K562 (cell line): ENCODE measurements around the gene ROBO1. TPM values are rescaled to one million over a fixed set of nuclear protein-coding genes. Genes with fewer than 3 reads are reported as not detected.

Source experiments
- ATAC-seq: fragments of 200-7000 bp; cut with Tn5 transposase; 3 replicates; pipeline ENCODE4 v1.9.1; 2020; ENCODE audit warnings: moderate library complexity
- BruUV-seq: library from RNA; stranded (reverse); fragments of 400-500 nt; replicated peaks from 2 replicates; lab custom pipeline; 2021; lab: Mats Ljungman, UMichigan
- CTCF ChIA-PET: fragments of 300-600 bp; formaldehyde crosslinking; extraction: SDS; loops from one replicate; lab custom pipeline; 2021; ENCODE audit warnings: low intra/inter-chr PET ratio; lab: Yijun Ruan, JAX
- POLR2A ChIA-PET: fragments of 300-600, 350-650 bp; sonication (Branson Sonifier 250); formaldehyde crosslinking; extraction: SDS; loops from one replicate; lab custom pipeline; 2021; ENCODE audit warnings: antibody characterized with exemption, inconsistent platforms; lab: Yijun Ruan, JAX
- DNase-seq, 4 experiments: peaks; one replicate each; pipeline versions ENCODE4 v3.0.0 to v3.0.0-alpha.2; 2011 to 2018; ENCODE audit warnings: low spot score in 3 of 4, mixed read lengths in 3 of 4; ENCODE audit errors: extremely low read depth in 1 of 4
- FAIRE-seq: peaks from 2 replicates; lab custom pipeline; 2011; peaks lifted over from hg19 to GRCh38; lab: Jason Lieb, UNC
- H2AFZ ChIP-seq: 2 replicates; pipeline ENCODE4 v1.6.0; 2011; ENCODE audit warnings: low read depth, low read length, control low read depth, inconsistent platforms
- H3K27ac ChIP-seq: fragments of 200-600 bp; 3 replicates; pipeline ENCODE4 v1.8.0; 2011; ENCODE audit warnings: low read depth, mild to moderate bottlenecking, control low read depth, inconsistent platforms, low read length, moderate library complexity, mixed read lengths; ENCODE audit errors: extremely low read depth
- H3K27me3 ChIP-seq, 2 experiments: fragments of 300-600 bp in 1 of 2; 2 replicates in 1 of 2; 3 replicates in 1 of 2; pipeline versions ENCODE4 v1.6.0 to v1.8.0; 2011; ENCODE audit warnings: inconsistent platforms in 2 of 2, low read length in 2 of 2, mild to moderate bottlenecking in 1 of 2, mixed read lengths in 1 of 2, moderate library complexity in 1 of 2; ENCODE audit not compliant: control insufficient read depth in 2 of 2, insufficient read depth in 2 of 2
- H3K36me3 ChIP-seq: fragments of 300-600 bp; 3 replicates; pipeline ENCODE4 v1.8.0; 2011; ENCODE audit warnings: mild to moderate bottlenecking, low read length, inconsistent platforms; ENCODE audit not compliant: control insufficient read depth, insufficient read depth
- H3K4me1 ChIP-seq, 2 experiments: fragments of 200-600 bp in 1 of 2; replicated peaks in 1 of 2; 2 replicates in 1 of 2; 3 replicates in 1 of 2; pipeline versions ENCODE4 v1.5.1 to v1.8.0; 2011; ENCODE audit warnings: inconsistent platforms in 2 of 2, low read length in 2 of 2, mild to moderate bottlenecking in 1 of 2, mixed read lengths in 1 of 2, moderate library complexity in 1 of 2; ENCODE audit not compliant: control insufficient read depth in 2 of 2, insufficient read depth in 2 of 2
- H3K4me2 ChIP-seq: 2 replicates; pipeline ENCODE4 v1.6.1; 2011; ENCODE audit warnings: low read length, control low read depth, inconsistent platforms, mixed read lengths; ENCODE audit not compliant: insufficient read depth
- H3K4me3 ChIP-seq: fragments of 200-600 bp; sonication (generic), shearing (Covaris generic); 2 replicates; pipeline ENCODE4 v1.5.1; 2016; ENCODE audit warnings: control low read depth, inconsistent platforms
- H3K79me2 ChIP-seq: fragments of 200-600 bp; 3 replicates; pipeline ENCODE4 v1.8.0; 2011; ENCODE audit warnings: low read length, inconsistent platforms; ENCODE audit not compliant: control insufficient read depth, insufficient read depth
- H3K9ac ChIP-seq, 2 experiments: 2 replicates each; pipeline versions ENCODE4 v1.6.0 to v1.6.1; 2011; ENCODE audit warnings: low read depth in 2 of 2, low read length in 2 of 2, control low read depth in 1 of 2, inconsistent platforms in 1 of 2, mild to moderate bottlenecking in 1 of 2, mixed read lengths in 1 of 2; ENCODE audit not compliant: insufficient read depth in 1 of 2
- H3K9me1 ChIP-seq: one replicate; pipeline ENCODE4 v1.6.0; 2011; ENCODE audit warnings: inconsistent platforms, mild to moderate bottlenecking, low read length, moderate library complexity; ENCODE audit not compliant: control insufficient read depth, insufficient read depth
- H3K9me3 ChIP-seq: replicated peaks from 2 replicates; pipeline ENCODE4 v1.5.1; 2011; ENCODE audit warnings: low read depth, low read length, inconsistent platforms; ENCODE audit not compliant: control insufficient read depth, insufficient read depth
- H4K20me1 ChIP-seq: replicated peaks from 2 replicates; pipeline ENCODE4 v1.6.1; 2011; ENCODE audit warnings: low read length, inconsistent platforms, mixed read lengths; ENCODE audit not compliant: control insufficient read depth, insufficient read depth
- ATF4 ChIP-seq: fragments of 450-650 bp; formaldehyde crosslinking; IDR thresholded peaks from 2 replicates; pipeline ENCODE4 v1.4.0; 2022; ENCODE audit warnings: mild to moderate bottlenecking, moderate library complexity
- BRCA1 ChIP-seq, 2 experiments: fragments of 450-650 bp in 1 of 2; sonication (generic) in 1 of 2; formaldehyde crosslinking in 1 of 2; IDR thresholded peaks; 2 replicates each; pipeline versions ENCODE4 v1.5.0 to v1.6.1; 2017 to 2020; ENCODE audit warnings: mild to moderate bottlenecking in 1 of 2, missing genetic modification reagents in 1 of 2
- CEBPG ChIP-seq, 3 experiments: fragments of 200-800 bp in 1 of 3; sonication (Bioruptor generic) in 1 of 3; sonication (generic) in 1 of 3; formaldehyde crosslinking in 1 of 3; IDR thresholded peaks in 2 of 3; conservative IDR thresholded peaks in 1 of 3; 2 replicates each; pipeline versions ENCODE4 v1.6.1 to v1.8.0; 2016 to 2022; ENCODE audit warnings: missing compliant biosample characterization in 2 of 3, missing genetic modification characterization in 2 of 3, mild to moderate bottlenecking in 1 of 3, missing genetic modification reagents in 1 of 3
- E2F6 ChIP-seq, 2 experiments: IDR thresholded peaks; 2 replicates each; pipeline ENCODE4 v1.6.1; 2011; ENCODE audit warnings: borderline replicate concordance in 1 of 2, control low read depth in 1 of 2, low read depth in 1 of 2, low read length in 1 of 2, mild to moderate bottlenecking in 1 of 2, mixed read lengths in 1 of 2, moderate library complexity in 1 of 2; ENCODE audit not compliant: insufficient read depth in 1 of 2, insufficient read length in 1 of 2, poor library complexity in 1 of 2, severe bottlenecking in 1 of 2; ENCODE audit errors: extremely low read depth in 1 of 2
- HDGF ChIP-seq: fragments of 450-650 bp; IDR thresholded peaks from 2 replicates; pipeline ENCODE4 v1.6.1; 2016
- JUNB ChIP-seq: fragments of 450-650 bp; formaldehyde crosslinking; conservative IDR thresholded peaks from 2 replicates; pipeline ENCODE4 v1.4.0; 2020; ENCODE audit warnings: mild to moderate bottlenecking
- POLR2A ChIP-seq: fragments of 450-650 bp; conservative IDR thresholded peaks from 2 replicates; pipeline ENCODE4 v1.6.1; 2016
- SAFB2 ChIP-seq: fragments of 200-400 bp; formaldehyde crosslinking; IDR thresholded peaks from 2 replicates; pipeline ENCODE4 v1.6.1; 2018; ENCODE audit warnings: borderline replicate concordance, low read length, low read depth, moderate library complexity; ENCODE audit not compliant: severe bottlenecking
- ZBTB1 ChIP-seq: sonication (generic); formaldehyde crosslinking; IDR thresholded peaks from 2 replicates; pipeline ENCODE4 v1.8.1; 2023; ENCODE audit warnings: missing genetic modification reagents, low read depth, mild to moderate bottlenecking, borderline replicate concordance
- ZNF407 ChIP-seq: fragments of 450-650 bp; IDR thresholded peaks from 2 replicates; pipeline ENCODE4 v1.6.1; 2016; ENCODE audit warnings: low read depth
- ZNF785 ChIP-seq: fragments of 250-450 bp; sonication (Bioruptor Pico); IDR thresholded peaks from 2 replicates; pipeline ENCODE4 v1.4.0; 2020; ENCODE audit warnings: mild to moderate bottlenecking
- ZZZ3 ChIP-seq: fragments of 450-650 bp; IDR thresholded peaks from 2 replicates; pipeline ENCODE4 v1.6.1; 2016; ENCODE audit warnings: antibody characterized with exemption, mild to moderate bottlenecking, moderate library complexity
- WGBS: fragments of 100-300 bp; shearing (Covaris generic); methylation state at CpG from one replicate; pipeline ENCODE4 v1.1.6; 2016; ENCODE audit warnings: low coverage, mixed read lengths; ENCODE audit not compliant: insufficient coverage; ENCODE audit errors: missing lambda C conversion rate; 5-methylcytosine and 5-hydroxymethylcytosine counted together
- in situ Hi-C: fragments of 300-500 bp; cut with MboI; formaldehyde crosslinking; loops from 4 replicates; pipeline ENCODE4 v1.15.0; 2018; ENCODE audit warnings: inconsistent platforms, mixed read lengths
- intact Hi-C: fragments of 100-400 bp; cut with micrococcal nuclease; formaldehyde crosslinking; loops from 2 replicates; pipeline ENCODE4 v1.14.2; 2022
- polyA plus RNA-seq, 8 experiments: library from polyadenylated mRNA; depleted of rRNA in 4 of 8; stranded (reverse) in 5 of 8; unstranded in 3 of 8; fragments of >200 nt; fragmentation: Nextera tagmentation in 2 of 8; fragmentation: Illumina TruSeq in 1 of 8; extraction: Ambion mirVana in 2 of 8; extraction: Trizol in 1 of 8; gene quantifications; 2 replicates each; pipeline versions ENCODE4 v1.2.1 to v1.2.3, GENCODE V29; 2011 to 2014; ENCODE audit warnings: inconsistent platforms in 1 of 8, missing spikeins in 1 of 8
- total RNA-seq, 7 experiments: library from RNA; depleted of rRNA in 6 of 7; stranded (reverse); fragments of >200 nt in 6 of 7; fragmentation: Illumina TruSeq in 2 of 7; extraction: Trizol in 2 of 7; gene quantifications; 2 replicates each; pipeline versions ENCODE4 v1.2.1 to v1.2.3, GENCODE V29; 2011 to 2021; ENCODE audit warnings: low replicate concordance in 1 of 7

The ROBO1 gene
- total and polyA plus RNA-seq, 9 of the 15 experiments (the other 6 are each of a cell fraction or from before 2014, with no cell fraction given) = 0.01 to 0.53 (median 0.17) TPM; not detected in 5

GRCh38 chr3:79159736-79160135 lies 608.1 kb downstream of the ROBO1 start:
- Histone ChIP-seq H3K79me2 (no peaks in the 10 kb centered on the region), H3K9ac (no peak overlapping the region), H3K27me3 (no peaks in the 10 kb centered on the region), H3K9me1 (no peaks in the 10 kb centered on the region), H2AFZ (no peak overlapping the region), H3K4me3 (no peak overlapping the region), H4K20me1 (no peaks in the 10 kb centered on the region), H3K36me3 (no peaks in the 10 kb centered on the region), H3K4me1 (no peaks in the 10 kb centered on the region), H3K9me3 (no peaks in the 10 kb centered on the region), H3K4me2 (no peak overlapping the region), H3K27ac (no peak overlapping the region)
- BruUV-seq = no TSS peak
- ChIA-PET CTCF (no interaction called here), POLR2A (no interaction called here)
- WGBS = 0% methylated on average over 2 of the region's 2 CpGs
- intact Hi-C loops = no loop called here
- DNase-seq (no peak), FAIRE-seq (no peak), ATAC-seq (no peak)
- in situ Hi-C loops = no loop called here
- TF ChIP-seq POLR2A (no peak), SAFB2 (no peak), E2F6 (IDR thresholded peaks at IDR 0.05; ENCODE audit: borderline replicate concordance in 1 of 2, extremely low read depth in 1 of 2, insufficient read depth in 1 of 2, insufficient read length in 1 of 2, low read depth in 1 of 2, low read length in 1 of 2, poor library complexity in 1 of 2, severe bottlenecking in 1 of 2) (no peak), ZNF785 (CRISPR knock-in tag) (no peak), ZBTB1 (no peak), JUNB (no peak), ATF4 (CRISPR knock-in tag) (no peak), HDGF (no peak), BRCA1 (IDR thresholded peaks at IDR 0.05) (no peak), BRCA1 (CRISPR knock-in tag; IDR thresholded peaks at IDR 0.05) (no peak), ZZZ3 (no peak), CEBPG (CRISPR knock-in tag; IDR thresholded peaks at IDR 0.05) (no peak), CEBPG (tag; conservative IDR thresholded peaks at IDR 0.05 in 1 of 2, IDR thresholded peaks at IDR 0.05 in 1 of 2) (no peak), ZNF407 (no peak)
